GM19099 (cell line): ENCODE data around the gene SH2B2.

Experiments
- POLR2A ChIP-seq: IDR thresholded peaks from 3 replicates; pipeline ENCODE4 v1.6.1; 2011; ENCODE audit warnings: low read depth; ENCODE audit not compliant: insufficient read length; ENCODE audit errors: extremely low read depth

SH2B2 gene

GRCh38 chr7:102289057-102289456 is 2.4 kb downstream of the SH2B2 start:
- no peak for TF ChIP-seq POLR2A

DNA sequence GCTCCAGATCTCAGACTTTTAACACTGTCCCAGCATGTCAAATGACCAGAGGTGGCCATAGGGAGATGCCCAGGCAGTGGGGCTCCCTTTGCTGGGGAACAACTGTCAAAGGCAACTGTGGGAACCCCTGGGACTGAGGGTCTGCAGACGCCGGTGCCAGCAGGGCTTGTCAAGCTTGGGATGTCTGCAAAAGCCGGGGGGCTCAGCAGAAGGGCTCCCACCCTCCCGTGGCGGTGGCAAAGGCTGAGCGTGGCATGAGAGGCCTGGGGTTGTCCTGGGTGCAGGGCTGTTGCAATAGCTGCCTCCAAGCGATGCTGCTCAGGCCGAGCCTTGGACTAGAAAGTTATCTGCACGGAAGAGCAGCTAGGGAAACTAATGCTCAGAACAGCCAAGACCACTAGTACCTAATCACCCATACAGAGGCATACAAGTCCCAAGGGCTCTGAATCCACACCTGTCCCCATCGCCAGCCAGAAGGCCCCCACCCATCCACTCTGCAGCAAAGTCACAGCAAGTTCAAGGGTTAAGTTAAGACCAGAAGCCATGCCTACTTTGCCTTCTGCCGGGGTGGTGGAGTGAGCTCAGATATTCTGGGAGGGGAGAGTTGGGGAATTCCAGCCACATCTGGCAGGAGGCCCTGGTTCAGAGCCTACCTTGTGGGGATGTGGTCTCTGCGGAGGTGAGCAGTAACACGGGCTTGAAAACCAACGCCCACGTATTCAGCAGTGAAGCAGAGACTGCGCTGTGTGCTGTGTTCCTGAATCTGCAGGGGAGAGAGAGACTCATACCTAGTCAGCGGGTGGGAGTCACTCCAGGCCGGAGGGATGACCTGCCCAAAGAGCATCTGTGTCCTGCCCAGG is 4.6 kb downstream of the SH2B2 start:
- no peak for TF ChIP-seq POLR2A

DNA sequence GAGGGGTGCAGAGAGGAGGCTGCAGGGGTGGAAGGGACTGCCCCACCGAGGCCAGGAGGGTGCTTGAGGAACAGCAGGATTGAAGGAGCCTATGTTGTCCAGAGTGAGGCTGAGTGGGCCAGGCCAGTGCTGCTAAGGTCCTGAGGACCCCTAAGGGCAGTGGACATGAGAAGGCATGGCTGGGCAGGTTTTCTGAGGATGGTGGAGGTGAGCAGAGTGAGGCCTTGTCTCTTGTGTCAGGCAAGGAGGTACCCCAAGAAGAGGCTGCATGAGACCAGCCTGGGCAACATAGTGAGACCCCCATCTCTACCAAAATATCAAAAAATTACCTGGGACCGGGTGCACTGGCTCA is 5.2 kb downstream of the SH2B2 start:
- TF ChIP-seq POLR2A = no peak

- TF ChIP-seq POLR2A = no peak
Measured at GRCh38 chr7:102292813-102293798, 6.4 kb downstream of the SH2B2 start.

- no peak for TF ChIP-seq POLR2A
Measured at GRCh38 chr7:102294589-102294988, 7.9 kb downstream of the SH2B2 start.

DNA sequence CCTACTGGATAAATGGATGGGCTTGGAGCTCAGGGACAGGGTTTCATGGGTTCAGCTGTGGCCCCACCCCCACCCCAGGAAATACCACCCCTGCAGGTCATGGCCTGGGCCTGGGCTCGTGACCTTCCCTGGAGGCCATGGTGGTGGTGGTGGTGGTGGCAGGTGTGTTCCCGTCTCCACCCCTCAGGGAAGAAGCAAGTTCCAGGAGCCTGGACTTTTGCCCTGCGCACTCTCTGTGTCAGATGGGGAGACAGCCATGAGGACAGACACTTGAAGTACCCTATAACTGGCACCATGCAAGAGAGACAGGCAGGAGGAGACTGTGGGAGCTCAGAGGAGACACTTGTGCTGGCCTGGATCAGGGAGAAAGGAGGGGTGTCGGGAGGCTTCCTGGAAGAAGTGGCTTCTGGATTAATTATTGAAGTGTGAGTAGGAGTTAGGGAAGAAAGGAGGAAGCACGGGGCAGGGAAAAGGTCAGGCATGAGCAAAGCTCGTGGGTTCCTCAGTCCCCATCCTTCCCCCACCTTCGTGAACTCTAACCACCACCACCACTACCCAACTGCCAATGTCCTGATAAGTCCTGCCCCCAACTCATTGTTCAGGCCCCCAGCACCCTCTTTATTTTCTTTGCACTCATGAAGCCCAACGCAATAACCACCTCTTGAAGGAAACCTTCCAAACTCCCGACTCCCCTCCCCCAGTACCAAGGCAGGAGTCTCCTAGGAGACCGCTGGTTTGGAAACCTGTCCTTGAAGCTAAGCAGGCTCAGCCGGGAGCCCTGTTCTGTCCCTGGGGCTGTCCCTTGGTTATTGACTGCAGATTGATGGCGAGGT is 8.9 kb downstream of the SH2B2 start:
- TF ChIP-seq POLR2A = no peak

GRCh38 chr7:102296179-102296438 is 9.4 kb downstream of the SH2B2 start:
- TF ChIP-seq POLR2A = no peak

DNA sequence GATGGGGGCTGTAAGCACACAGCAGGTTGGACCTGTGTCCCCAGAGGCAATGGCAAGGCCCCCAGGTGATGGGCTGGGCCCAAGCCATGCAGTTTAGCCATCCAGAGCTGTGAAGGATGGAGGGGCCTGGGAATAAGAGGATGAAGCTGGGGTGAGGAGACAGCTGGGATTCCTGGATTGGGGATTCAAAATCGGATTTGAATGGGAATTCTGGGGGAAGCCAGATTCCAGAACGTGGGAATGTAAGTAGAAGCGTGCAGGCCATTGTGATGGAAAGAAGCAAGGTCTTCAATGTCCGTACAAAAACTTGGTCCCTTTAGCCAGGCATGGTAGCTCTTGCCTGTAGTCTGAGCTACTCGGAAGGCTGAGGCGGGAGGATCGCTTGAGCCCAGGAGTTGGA is 9.8 kb downstream of the SH2B2 start:
- no peak for TF ChIP-seq POLR2A

GRCh38 chr7:102297487-102298218 is 11.0 kb downstream of the SH2B2 start:
- TF ChIP-seq POLR2A = no peak

DNA sequence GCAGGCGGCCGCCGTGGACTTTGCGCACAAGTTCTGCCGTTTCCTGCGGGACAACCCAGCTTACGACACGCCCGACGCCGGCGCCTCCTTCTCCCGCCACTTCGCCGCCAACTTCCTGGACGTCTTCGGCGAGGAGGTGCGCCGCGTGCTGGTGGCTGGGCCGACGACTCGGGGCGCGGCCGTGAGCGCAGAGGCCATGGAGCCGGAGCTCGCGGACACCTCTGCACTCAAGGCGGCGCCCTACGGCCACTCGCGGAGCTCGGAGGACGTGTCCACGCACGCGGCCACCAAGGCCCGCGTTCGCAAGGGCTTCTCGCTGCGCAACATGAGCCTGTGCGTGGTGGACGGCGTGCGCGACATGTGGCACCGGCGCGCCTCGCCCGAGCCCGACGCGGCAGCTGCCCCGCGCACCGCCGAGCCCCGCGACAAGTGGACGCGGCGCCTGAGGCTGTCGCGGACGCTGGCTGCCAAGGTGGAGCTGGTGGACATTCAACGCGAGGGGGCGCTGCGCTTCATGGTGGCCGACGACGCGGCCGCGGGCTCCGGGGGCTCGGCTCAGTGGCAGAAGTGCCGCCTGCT is 14.1 kb downstream of the SH2B2 start:
- no peak for TF ChIP-seq POLR2A

GRCh38 chr7:102302025-102302424 is 15.4 kb downstream of the SH2B2 start:
- TF ChIP-seq POLR2A = no peak

DNA sequence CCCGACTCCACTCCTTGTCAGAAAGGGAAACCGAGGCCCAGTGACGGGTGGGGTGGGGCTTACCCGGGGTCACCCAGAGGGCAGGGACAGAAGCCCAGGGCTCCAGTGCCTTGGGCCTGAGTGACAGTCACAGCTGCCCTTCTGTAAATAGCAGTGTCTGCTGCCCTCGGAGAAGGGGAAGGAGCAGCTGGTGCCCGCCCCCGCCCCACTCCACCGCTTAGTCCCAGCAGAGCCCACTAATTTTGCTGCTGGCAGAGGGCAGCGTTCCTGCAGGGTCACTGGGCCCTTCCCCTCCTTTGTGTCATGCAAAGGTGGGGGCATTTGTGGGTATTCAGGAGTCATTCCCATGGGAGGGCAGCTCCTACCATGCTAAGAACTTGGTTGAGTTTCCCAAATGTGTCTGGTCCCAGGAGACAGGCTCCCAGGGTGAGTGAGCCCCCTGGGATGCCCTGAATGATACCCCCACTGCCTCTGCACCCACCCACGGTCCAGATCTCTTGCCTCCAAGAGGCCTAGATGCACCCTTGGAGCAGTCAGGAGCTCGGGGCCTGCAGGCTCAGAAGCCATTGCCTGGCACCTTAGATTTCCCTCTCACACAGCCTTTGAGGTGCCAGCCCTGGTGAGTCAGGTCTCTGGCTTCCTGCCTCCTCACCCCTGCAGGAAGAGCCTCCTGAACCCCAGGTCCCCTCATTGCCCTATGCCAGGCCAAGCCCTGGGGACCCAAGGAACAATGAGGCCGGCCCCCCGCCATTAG is 17.2 kb downstream of the SH2B2 start:
- no peak for TF ChIP-seq POLR2A

GRCh38 chr7:102304668-102305067 is 18.0 kb downstream of the SH2B2 start:
- TF ChIP-seq POLR2A = no peak

DNA sequence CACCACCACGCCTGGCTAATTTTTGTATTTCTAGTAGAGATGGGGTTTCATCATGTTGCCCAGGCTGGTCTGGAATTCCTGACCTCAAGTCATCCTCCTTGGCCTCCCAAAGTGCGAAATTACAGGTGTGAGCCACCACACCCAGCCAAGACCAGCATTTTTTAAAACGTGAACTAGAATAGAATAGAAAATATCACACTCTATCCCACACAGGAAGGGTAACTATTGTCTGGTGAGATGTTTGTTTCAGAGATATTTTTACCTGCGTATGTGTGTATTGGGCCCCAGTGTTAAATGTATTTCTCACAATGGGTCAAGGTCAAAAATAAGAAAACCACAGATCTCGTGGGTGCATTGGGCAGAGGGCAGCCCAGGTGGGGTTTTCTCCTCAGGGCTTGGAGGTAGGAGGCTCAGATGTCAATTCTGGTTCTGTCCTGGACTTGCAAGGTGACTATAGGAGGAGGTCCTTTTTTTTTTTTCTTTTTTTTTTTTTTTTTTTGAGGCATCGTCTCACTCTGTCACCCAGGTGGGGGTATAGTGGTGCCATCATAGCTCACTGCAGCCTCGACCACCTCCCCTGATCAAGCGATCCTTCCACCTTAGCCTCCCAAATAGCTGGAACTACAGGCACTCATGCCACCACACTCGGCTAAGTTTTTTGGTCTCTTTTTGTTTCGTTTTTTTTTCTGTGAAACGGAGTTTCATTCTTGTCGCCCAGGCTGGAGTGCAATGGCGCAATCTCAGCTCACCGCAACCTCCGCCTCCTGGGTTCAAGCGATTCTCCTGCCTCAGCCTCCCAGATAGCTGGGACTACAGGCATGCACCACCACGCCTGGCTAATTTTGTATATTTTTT is 19.0 kb downstream of the SH2B2 start:
- no peak for TF ChIP-seq POLR2A
